PC-9 (cell line): ENCODE data around the gene TDRD7. TPM values are rescaled to one million over a fixed set of nuclear protein-coding genes. Genes with fewer than 3 reads are reported as not detected.

Experiments used
- BruUV-seq: library from RNA; stranded (reverse); fragments of 400-500 nt; replicated peaks from 2 replicates; lab custom pipeline; 2021; lab: Mats Ljungman, UMichigan
- CTCF ChIA-PET: fragments of 300-600 bp; sonication (Branson Sonifier 250); formaldehyde crosslinking; loops from one replicate; lab custom pipeline; 2022; ENCODE audit warnings: antibody characterized with exemption; lab: Charles Lee
- POLR2A ChIA-PET: fragments of 300-600 bp; sonication (Branson Sonifier 250); formaldehyde crosslinking; loops from one replicate; lab custom pipeline; 2022; ENCODE audit warnings: antibody characterized with exemption; ENCODE audit not compliant: unreplicated experiment; lab: Charles Lee
- DNase-seq, 2 experiments: peaks; one replicate each; pipeline versions ENCODE4 v3.0.0 to v3.0.0-alpha.2; 2015 to 2022; ENCODE audit warnings: mixed read lengths in 1 of 2
- H2AFZ ChIP-seq: fragments of 200-600 bp; sonication (generic); 2 replicates; pipeline ENCODE4 v1.8.1; 2017; ENCODE audit warnings: antibody characterized with exemption
- H3F3A ChIP-seq: fragments of 200-600 bp; sonication (generic); 2 replicates; pipeline ENCODE4 v1.8.1; 2017; ENCODE audit warnings: antibody characterized with exemption, mild to moderate bottlenecking, low read depth; ENCODE audit not compliant: insufficient read depth
- H3K27ac ChIP-seq: fragments of 200-600 bp; sonication (generic); 2 replicates; pipeline ENCODE4 v1.6.1; 2016; ENCODE audit warnings: mixed run types
- H3K27me3 ChIP-seq: fragments of 200-600 bp; sonication (generic); 2 replicates; pipeline ENCODE4 v1.6.1; 2016; ENCODE audit warnings: low read depth, mixed run types; ENCODE audit not compliant: insufficient read depth
- H3K36me3 ChIP-seq: fragments of 200-600 bp; sonication (generic); 2 replicates; pipeline ENCODE4 v1.6.1; 2016; ENCODE audit warnings: low read depth, mixed run types
- H3K4me1 ChIP-seq: fragments of 200-600 bp; sonication (generic); replicated peaks from 2 replicates; pipeline ENCODE4 v1.6.1; 2016; ENCODE audit warnings: mixed run types; ENCODE audit not compliant: insufficient read depth
- H3K4me2 ChIP-seq: fragments of 200-600 bp; sonication (generic); 2 replicates; pipeline ENCODE4 v1.6.1; 2017; ENCODE audit warnings: mixed run types
- H3K4me3 ChIP-seq: fragments of 200-600 bp; sonication (generic); 2 replicates; pipeline ENCODE4 v1.6.1; 2016; ENCODE audit warnings: mixed run types
- H3K79me2 ChIP-seq: fragments of 200-600 bp; sonication (generic); 2 replicates; pipeline ENCODE4 v1.6.1; 2017; ENCODE audit warnings: low read depth, mixed run types
- H3K9me2 ChIP-seq: fragments of 200-600 bp; sonication (generic); 2 replicates; pipeline ENCODE4 v1.8.1; 2017; ENCODE audit warnings: mild to moderate bottlenecking; ENCODE audit not compliant: insufficient read depth
- H3K9me3 ChIP-seq: fragments of 200-600 bp; sonication (generic); 2 replicates; pipeline ENCODE4 v1.8.1; 2016; ENCODE audit warnings: low read depth; ENCODE audit not compliant: insufficient read depth
- H4K20me1 ChIP-seq: fragments of 200-600 bp; sonication (generic); 2 replicates; pipeline ENCODE4 v1.8.1; 2017; ENCODE audit not compliant: insufficient read depth
- EZH2 ChIP-seq: fragments of 200-600 bp; sonication (generic); IDR thresholded peaks from 2 replicates; pipeline ENCODE4 v1.8.0; 2017; ENCODE audit warnings: antibody characterized with exemption, low read depth
- intact Hi-C: fragments of 100-400 bp; cut with micrococcal nuclease; formaldehyde crosslinking; loops from one replicate; pipeline ENCODE4 v1.10.0; 2022; ENCODE audit not compliant: unreplicated experiment
- total RNA-seq: library from RNA; stranded (reverse); gene quantifications from 2 replicates; pipeline ENCODE4 v1.2.3, GENCODE V29; 2021
- TF ChIP-seq, protein P1 (sequence below): fragments of 200-600 bp; sonication (generic); conservative IDR thresholded peaks from 2 replicates; pipeline ENCODE4 v1.6.1; 2017; ENCODE audit warnings: mixed run types, antibody characterized with exemption, mild to moderate bottlenecking, moderate library complexity

The TDRD7 gene
- total RNA-seq, 1 experiment from 2014 or later = 14.2 TPM

DNA sequence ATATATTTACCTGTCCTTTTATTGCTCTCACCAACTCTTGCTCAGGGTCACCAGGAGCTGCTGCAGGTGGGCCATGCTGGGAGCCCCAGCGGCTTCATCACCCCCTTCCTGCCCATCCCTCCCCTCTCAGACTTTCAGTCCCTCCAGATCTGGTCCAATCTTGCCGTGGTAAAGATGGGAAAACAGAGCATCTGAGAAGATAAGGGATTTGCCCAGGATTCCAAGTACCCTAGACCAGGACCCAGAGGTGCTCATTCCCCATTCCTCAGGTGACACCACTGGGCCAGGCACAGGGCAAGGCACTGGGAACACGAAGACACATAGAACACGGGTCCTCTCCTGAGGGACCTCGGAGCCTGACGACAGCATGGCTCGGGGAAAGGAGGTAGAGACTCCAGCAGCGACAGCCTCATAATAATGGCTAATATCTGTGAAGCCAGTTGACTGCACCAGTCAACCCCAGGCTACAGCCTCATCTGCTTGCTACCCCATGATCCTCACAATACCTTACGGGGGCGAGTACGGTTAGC, 107.6 kb downstream of the TDRD7 start:
- intact Hi-C loops = loop anchor here (1.0 kb wide), 1 partner anchor 10 kb away; no protein-coding TSS in a partner anchor
- no peaks in the 10 kb centered on the region for H3K9me2 ChIP-seq
- no peaks in the 10 kb centered on the region for H3K36me3 ChIP-seq
- no peaks in the 10 kb centered on the region for H3K79me2 ChIP-seq
- peaks cover 30% of the 10 kb centered on the region for H3K4me1 ChIP-seq
- ChIA-PET CTCF (interaction anchor here (0.6 to 1.1 kb wide), 3 partner anchors 18 to 1755 kb away, joined by 3 to 5 read pairs (median 3); partner anchors contain the start of gene TMOD1), POLR2A (interaction anchor here (0.7 kb wide), 1 partner anchor 1133 kb away, joined by 3 read pairs; no protein-coding TSS in a partner anchor)
- 0 out of 2 replicates have a peak overlapping the region, but pooled peaks have one; percentile 60 for H2AFZ ChIP-seq
- H3K9me3 ChIP-seq = no peaks in the 10 kb centered on the region
- peaks cover 14% of the 10 kb centered on the region; the same call in 1 of the 2 replicates for H3F3A ChIP-seq
- TF ChIP-seq EZH2 = no peak
- TF ChIP-seq, protein P1, sequence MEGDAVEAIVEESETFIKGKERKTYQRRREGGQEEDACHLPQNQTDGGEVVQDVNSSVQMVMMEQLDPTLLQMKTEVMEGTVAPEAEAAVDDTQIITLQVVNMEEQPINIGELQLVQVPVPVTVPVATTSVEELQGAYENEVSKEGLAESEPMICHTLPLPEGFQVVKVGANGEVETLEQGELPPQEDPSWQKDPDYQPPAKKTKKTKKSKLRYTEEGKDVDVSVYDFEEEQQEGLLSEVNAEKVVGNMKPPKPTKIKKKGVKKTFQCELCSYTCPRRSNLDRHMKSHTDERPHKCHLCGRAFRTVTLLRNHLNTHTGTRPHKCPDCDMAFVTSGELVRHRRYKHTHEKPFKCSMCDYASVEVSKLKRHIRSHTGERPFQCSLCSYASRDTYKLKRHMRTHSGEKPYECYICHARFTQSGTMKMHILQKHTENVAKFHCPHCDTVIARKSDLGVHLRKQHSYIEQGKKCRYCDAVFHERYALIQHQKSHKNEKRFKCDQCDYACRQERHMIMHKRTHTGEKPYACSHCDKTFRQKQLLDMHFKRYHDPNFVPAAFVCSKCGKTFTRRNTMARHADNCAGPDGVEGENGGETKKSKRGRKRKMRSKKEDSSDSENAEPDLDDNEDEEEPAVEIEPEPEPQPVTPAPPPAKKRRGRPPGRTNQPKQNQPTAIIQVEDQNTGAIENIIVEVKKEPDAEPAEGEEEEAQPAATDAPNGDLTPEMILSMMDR = no peak
- no peak for DNase-seq
- TSS peak; percentile 88 for BruUV-seq
- peak overlapping the region; percentile 58 for H3K4me2 ChIP-seq
- H3K27me3 ChIP-seq = no peaks in the 10 kb centered on the region
- no peak overlapping the region; the same call in 1 of the 2 replicates for H3K4me3 ChIP-seq
- H3K27ac ChIP-seq = peak overlapping the region; percentile 68
- H4K20me1 ChIP-seq = no peaks in the 10 kb centered on the region

DNA sequence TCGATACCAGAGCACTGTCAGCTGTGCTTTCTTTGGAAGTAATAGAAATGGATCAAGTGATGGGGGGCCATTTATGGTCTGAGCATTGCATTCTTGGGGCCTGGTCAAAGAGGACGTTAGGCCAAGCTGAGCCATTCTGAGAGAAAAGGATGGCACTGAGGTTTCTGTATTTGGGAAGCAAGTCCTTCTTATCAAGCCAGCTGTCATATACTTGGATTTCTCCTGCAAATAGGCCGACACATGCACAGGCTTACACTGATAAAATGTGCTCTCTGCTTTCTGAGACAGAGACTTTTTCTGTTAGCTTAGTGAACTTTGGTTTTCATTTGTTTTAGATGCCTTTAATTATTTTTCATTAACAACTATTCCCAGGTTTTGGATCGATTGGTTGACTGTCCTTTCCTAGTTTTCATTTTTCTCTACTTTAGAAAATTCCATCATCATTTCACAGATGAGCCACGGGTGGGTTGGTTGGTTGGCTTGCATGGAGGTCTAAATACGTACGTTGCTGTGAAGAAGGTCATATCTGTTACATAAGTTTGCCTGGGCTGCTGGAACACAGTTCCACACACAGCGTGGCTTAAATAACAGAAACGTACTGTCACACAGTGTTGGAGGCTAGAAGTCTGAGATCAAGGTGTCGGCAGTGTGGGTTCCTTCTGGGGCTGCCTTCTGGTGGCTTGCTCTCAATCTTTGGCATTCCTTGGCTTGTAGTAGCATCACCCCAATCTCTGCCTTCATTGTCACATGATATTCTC, 109.9 kb downstream of the TDRD7 start:
- Histone ChIP-seq H3K36me3 (no peaks in the 10 kb centered on the region), H3K27me3 (no peaks in the 10 kb centered on the region), H3K27ac (no peak overlapping the region), H3K9me2 (no peaks in the 10 kb centered on the region), H4K20me1 (no peaks in the 10 kb centered on the region), H3F3A (peaks cover 33% of the 10 kb centered on the region), H2AFZ (no peak overlapping the region), H3K4me1 (peaks cover 51% of the 10 kb centered on the region), H3K9me3 (no peaks in the 10 kb centered on the region), H3K4me3 (no peak overlapping the region), H3K79me2 (no peaks in the 10 kb centered on the region), H3K4me2 (no peak overlapping the region)
- no TSS peak for BruUV-seq
- CTCF ChIA-PET = no interaction called here
- intact Hi-C loops = no loop called here
- DNase-seq = no peak
- POLR2A ChIA-PET = no interaction called here
- TF ChIP-seq, protein P1 = no peak
- no peak for TF ChIP-seq EZH2

DNA sequence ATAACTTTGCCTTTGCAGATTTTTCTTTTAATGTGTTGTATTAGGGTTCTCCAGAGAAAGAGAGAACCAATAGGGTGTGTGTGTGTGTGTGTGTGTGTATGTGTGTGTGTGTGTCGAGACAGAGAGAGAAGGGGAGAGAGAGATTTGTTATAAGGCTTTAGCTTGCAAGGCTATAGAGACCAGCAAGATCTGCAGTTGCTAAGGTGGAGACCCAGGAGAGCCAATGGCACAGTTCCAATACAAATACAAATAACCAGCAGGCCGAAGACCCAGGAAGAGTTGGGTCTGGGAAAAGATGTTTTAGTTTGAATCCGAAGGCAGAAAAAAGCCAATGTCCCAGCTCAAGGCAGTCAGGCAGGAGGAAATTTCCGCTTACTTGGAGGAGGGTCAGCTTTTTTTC, 112.5 kb downstream of the TDRD7 start:
- no peaks in the 10 kb centered on the region for H4K20me1 ChIP-seq
- ChIA-PET POLR2A (no interaction called here), CTCF (interaction anchor here (0.6 to 1.8 kb wide), 2 partner anchors 55 to 130 kb away, joined by 3 to 6 read pairs; no protein-coding TSS in a partner anchor)

More for the DNA sequence above, 112.5 kb downstream of the TDRD7 start:
- no peaks in the 10 kb centered on the region for H3K36me3 ChIP-seq
- H2AFZ ChIP-seq = no peak overlapping the region
- no peaks in the 10 kb centered on the region for H3K9me3 ChIP-seq
- no peak overlapping the region for H3K4me3 ChIP-seq
- peaks cover 32% of the 10 kb centered on the region for H3F3A ChIP-seq
- BruUV-seq = no TSS peak
- TF ChIP-seq, protein P1 = no peak
- TF ChIP-seq EZH2 = no peak
- no peaks in the 10 kb centered on the region for H3K27me3 ChIP-seq
- no peak overlapping the region; the same call in 1 of the 2 replicates for H3K4me2 ChIP-seq
- intact Hi-C loops = loop anchor here (2.0 kb wide), 1 partner anchor 24 kb away; the partner anchor contains the start of gene TMOD1
- H3K27ac ChIP-seq = peak overlapping the region; percentile 89
- no peak for DNase-seq
- H3K4me1 ChIP-seq = peaks cover 61% of the 10 kb centered on the region
- no peaks in the 10 kb centered on the region for H3K79me2 ChIP-seq
- H3K9me2 ChIP-seq = no peaks in the 10 kb centered on the region
